Endodermal cell (in vitro differentiated cells): Measurements from ENCODE around the gene OVCA2. TPM values are rescaled to one million over a fixed set of nuclear protein-coding genes. Genes with fewer than 3 reads are reported as not detected.

Experiments
- DNase-seq: peaks from one replicate; pipeline ENCODE4 v3.0.0-alpha.2; 2017
- H3K27ac ChIP-seq: 2 replicates; pipeline ENCODE4 v1.5.1; 2013; ENCODE audit warnings: mild to moderate bottlenecking, low read depth, low read length, moderate library complexity
- H3K27me3 ChIP-seq: 2 replicates; pipeline ENCODE4 v1.6.1; 2013; ENCODE audit warnings: mild to moderate bottlenecking, low read length, moderate library complexity; ENCODE audit not compliant: insufficient read depth, control insufficient read depth, poor library complexity, severe bottlenecking
- H3K36me3 ChIP-seq: 2 replicates; pipeline ENCODE4 v1.7.0; 2013; ENCODE audit warnings: mild to moderate bottlenecking, low read length, moderate library complexity; ENCODE audit not compliant: control insufficient read depth, insufficient read depth
- H3K4me1 ChIP-seq: one replicate; pipeline ENCODE4 v1.7.0; 2013; ENCODE audit warnings: low read length; ENCODE audit not compliant: control insufficient read depth, insufficient read depth
- H3K4me3 ChIP-seq: 2 replicates; pipeline ENCODE4 v1.5.1; 2013; ENCODE audit warnings: mild to moderate bottlenecking, low read length, moderate library complexity
- H3K9ac ChIP-seq: 2 replicates; pipeline ENCODE4 v1.6.1; 2013; ENCODE audit warnings: mild to moderate bottlenecking, low read length, moderate library complexity; ENCODE audit not compliant: poor library complexity, severe bottlenecking; ENCODE audit errors: extremely low read depth
- H3K9me3 ChIP-seq: 2 replicates; pipeline ENCODE4 v1.6.1; 2013; ENCODE audit warnings: mild to moderate bottlenecking, low read length, moderate library complexity; ENCODE audit not compliant: control insufficient read depth
- H3K27ac Mint-ChIP-seq: 2 replicates; pipeline ENCODE4 v1.8.0; 2020; ENCODE audit warnings: mixed read lengths
- H3K27me3 Mint-ChIP-seq: 2 replicates; pipeline ENCODE4 v1.8.0; 2021; ENCODE audit warnings: mild to moderate bottlenecking, mixed read lengths; ENCODE audit not compliant: insufficient read depth
- H3K36me3 Mint-ChIP-seq: 2 replicates; pipeline ENCODE4 v1.8.0; 2020; ENCODE audit warnings: low read depth, mixed read lengths
- H3K4me1 Mint-ChIP-seq: 2 replicates; pipeline ENCODE4 v1.8.0; 2020; ENCODE audit warnings: mixed read lengths
- H3K4me3 Mint-ChIP-seq: 2 replicates; pipeline ENCODE4 v1.8.0; 2020; ENCODE audit warnings: mild to moderate bottlenecking, moderate library complexity, mixed read lengths
- H3K9me3 Mint-ChIP-seq: 2 replicates; pipeline ENCODE4 v1.8.0; 2020; ENCODE audit warnings: mild to moderate bottlenecking, mixed read lengths
- WGBS, 2 experiments: methylation state at CpG; one replicate each; pipeline versions ENCODE4 v1.1.5 to v1.1.7; 2013; ENCODE audit warnings: missing lambda C conversion rate in 2 of 2, mixed read lengths in 1 of 2; ENCODE audit not compliant: insufficient coverage in 1 of 2, insufficient read length in 1 of 2; 5-methylcytosine and 5-hydroxymethylcytosine counted together
- total RNA-seq, 2 donors: library from RNA; stranded (reverse); fragmentation: NEBNext Ultra II Directional in 1 of 2; extraction: Animal tissue kit (Norgen Biotek cat#: 25700) in 1 of 2; gene quantifications; 2 replicates in 1 of 2; 3 replicates in 1 of 2; pipeline ENCODE4 v1.2.1, GENCODE V29; 2021
- TF ChIP-seq, protein P1 (sequence below): fragments of 200-600 bp; sonication (generic); conservative IDR thresholded peaks from 2 replicates; pipeline ENCODE4 v1.5.0; 2021; ENCODE audit warnings: antibody characterized with exemption, mild to moderate bottlenecking

OVCA2 gene
- total RNA-seq, 2 donors from 2014 or later: 19.8 to 27.5 TPM

GRCh38 chr17:2060385-2060658, 18.5 kb downstream of the OVCA2 start:
- Mint-ChIP-seq H3K27me3 (peaks cover 53% of the 10 kb centered on the region), H3K4me1 (peaks cover 29% of the 10 kb centered on the region), H3K36me3 (peaks cover 46% of the 10 kb centered on the region), H3K9me3 (peaks cover 4% of the 10 kb centered on the region), H3K27ac (no peak overlapping the region), H3K4me3 (no peak overlapping the region)
- peaks cover 51% of the 10 kb centered on the region for H3K36me3 ChIP-seq
- no peak overlapping the region for H3K4me3 ChIP-seq
- no peak overlapping the region for H3K27ac ChIP-seq
- TF ChIP-seq, protein P1, sequence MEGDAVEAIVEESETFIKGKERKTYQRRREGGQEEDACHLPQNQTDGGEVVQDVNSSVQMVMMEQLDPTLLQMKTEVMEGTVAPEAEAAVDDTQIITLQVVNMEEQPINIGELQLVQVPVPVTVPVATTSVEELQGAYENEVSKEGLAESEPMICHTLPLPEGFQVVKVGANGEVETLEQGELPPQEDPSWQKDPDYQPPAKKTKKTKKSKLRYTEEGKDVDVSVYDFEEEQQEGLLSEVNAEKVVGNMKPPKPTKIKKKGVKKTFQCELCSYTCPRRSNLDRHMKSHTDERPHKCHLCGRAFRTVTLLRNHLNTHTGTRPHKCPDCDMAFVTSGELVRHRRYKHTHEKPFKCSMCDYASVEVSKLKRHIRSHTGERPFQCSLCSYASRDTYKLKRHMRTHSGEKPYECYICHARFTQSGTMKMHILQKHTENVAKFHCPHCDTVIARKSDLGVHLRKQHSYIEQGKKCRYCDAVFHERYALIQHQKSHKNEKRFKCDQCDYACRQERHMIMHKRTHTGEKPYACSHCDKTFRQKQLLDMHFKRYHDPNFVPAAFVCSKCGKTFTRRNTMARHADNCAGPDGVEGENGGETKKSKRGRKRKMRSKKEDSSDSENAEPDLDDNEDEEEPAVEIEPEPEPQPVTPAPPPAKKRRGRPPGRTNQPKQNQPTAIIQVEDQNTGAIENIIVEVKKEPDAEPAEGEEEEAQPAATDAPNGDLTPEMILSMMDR: no peak
- no peak overlapping the region for H3K9ac ChIP-seq
- H3K27me3 ChIP-seq: peaks cover 60% of the 10 kb centered on the region
- peaks cover 10% of the 10 kb centered on the region for H3K4me1 ChIP-seq
- no peak for DNase-seq
- 93 to 97% methylated on average over 4 to 6 of the region's 6 CpGs for WGBS, 2 experiments
- no peaks in the 10 kb centered on the region for H3K9me3 ChIP-seq

DNA sequence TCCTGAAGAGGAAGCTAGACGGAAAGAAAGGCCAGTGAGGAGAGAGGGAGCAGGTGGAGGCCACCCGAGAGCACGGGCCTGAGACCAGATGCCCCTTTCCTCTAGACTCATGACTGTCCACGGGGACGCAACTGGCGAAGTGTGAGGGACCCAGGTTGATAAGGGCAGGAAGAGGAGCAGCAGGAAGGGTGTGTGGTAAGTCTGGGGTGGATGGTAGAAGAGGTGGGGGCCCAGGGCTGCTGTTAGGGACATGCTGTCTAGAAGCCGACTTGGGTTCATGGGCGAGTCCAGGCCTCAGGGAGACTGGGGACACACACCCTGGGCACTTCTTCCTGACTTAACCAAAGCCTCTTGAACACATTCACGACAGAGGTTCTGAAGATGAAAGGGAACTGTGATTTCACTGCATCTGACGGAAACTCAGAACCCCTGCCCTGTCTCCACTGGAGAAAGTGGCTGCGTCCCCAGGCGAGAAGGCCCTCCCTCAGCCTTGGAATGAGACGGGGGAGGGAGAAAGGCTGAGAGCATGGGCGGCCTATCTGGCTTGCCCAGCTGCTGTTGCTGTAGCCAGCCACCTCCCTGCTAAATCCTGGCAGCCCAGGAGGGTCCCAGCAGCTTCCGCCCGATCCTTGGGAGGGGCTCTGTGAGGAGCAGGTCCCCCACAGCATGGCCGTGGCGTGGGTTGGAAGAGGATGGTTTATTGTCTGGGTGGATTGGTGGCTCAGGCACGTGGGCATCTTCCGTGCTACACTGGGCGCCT, 19.0 kb downstream of the OVCA2 start:
- peaks cover 56% of the 10 kb centered on the region for H3K27me3 ChIP-seq
- peaks cover 10% of the 10 kb centered on the region for H3K4me1 ChIP-seq

GRCh38 chr17:2061441-2061958, 19.7 kb downstream of the OVCA2 start:
- Histone ChIP-seq H3K9ac (no peak overlapping the region), H3K4me1 (peaks cover 10% of the 10 kb centered on the region), H3K27ac (no peak overlapping the region), H3K4me3 (no peak overlapping the region), H3K27me3 (peaks cover 50% of the 10 kb centered on the region), H3K36me3 (peaks cover 62% of the 10 kb centered on the region), H3K9me3 (no peaks in the 10 kb centered on the region)
- Mint-ChIP-seq H3K9me3 (peaks cover 4% of the 10 kb centered on the region), H3K36me3 (peaks cover 50% of the 10 kb centered on the region), H3K27ac (no peak overlapping the region), H3K4me3 (no peak overlapping the region), H3K4me1 (peaks cover 29% of the 10 kb centered on the region), H3K27me3 (peaks cover 46% of the 10 kb centered on the region)
- DNase-seq: no peak
- 93 to 94% methylated on average over 9 to 17 of the region's 17 CpGs for WGBS, 2 experiments
- TF ChIP-seq, protein P1: no peak

More for the DNA sequence above, 19.0 kb downstream of the OVCA2 start:
- Mint-ChIP-seq H3K4me1 (peaks cover 29% of the 10 kb centered on the region), H3K36me3 (peaks cover 46% of the 10 kb centered on the region), H3K4me3 (no peak overlapping the region), H3K27me3 (peaks cover 51% of the 10 kb centered on the region), H3K27ac (no peak overlapping the region), H3K9me3 (peaks cover 4% of the 10 kb centered on the region)
- Histone ChIP-seq H3K27ac (no peak overlapping the region), H3K9me3 (no peaks in the 10 kb centered on the region), H3K4me3 (no peak overlapping the region), H3K9ac (no peak overlapping the region), H3K36me3 (peaks cover 56% of the 10 kb centered on the region)
- TF ChIP-seq, protein P1: no peak
- 93 to 95% methylated on average over 12 to 21 of the region's 21 CpGs for WGBS, 2 experiments
- DNase-seq: no peak
